Stimulated activated CD8-positive, alpha-beta memory T cell treated with anti-CD3 and anti-CD28 coated beads, Interleukin-12 subunit alpha, Interleukin-12 subunit beta, amount 100 ng/mL, for 4 hours (primary cell): ENCODE data around the gene GEMIN4.
"Not testable (repeated sequence)": the region's sequence is repeated elsewhere in the genome, so short reads cannot be mapped to it uniquely, and the experiment has no call there.

Experiments used
- DNase-seq: peaks from one replicate; pipeline ENCODE4 v3.0.0-alpha.2; 2020; ENCODE audit warnings: low read depth

The GEMIN4 gene

GRCh38 chr17:699345-699744, 52.7 kb downstream of the GEMIN4 start:
- no peak for DNase-seq

- not testable (repeated sequence) for DNase-seq
These were observed 54.0 kb downstream of the GEMIN4 start for GRCh38 chr17:698096-698495.

GRCh38 chr17:697682-698081, 54.4 kb downstream of the GEMIN4 start:
- DNase-seq: no peak

- no peak for DNase-seq
These were observed 55.7 kb downstream of the GEMIN4 start for GRCh38 chr17:696369-696768.
